GM18520 (cell line): ENCODE measurements around the gene YEATS4.
"Not testable (repeated sequence)": the region's sequence is repeated elsewhere in the genome, so short reads cannot be mapped to it uniquely, and the experiment has no call there.

ENCODE experiments used
- ATAC-seq: cut with Tn5 transposase; IDR thresholded peaks from one replicate; pipeline ENCODE4 v1.9.1; 2021; ENCODE audit not compliant: unreplicated experiment

The YEATS4 gene

DNA sequence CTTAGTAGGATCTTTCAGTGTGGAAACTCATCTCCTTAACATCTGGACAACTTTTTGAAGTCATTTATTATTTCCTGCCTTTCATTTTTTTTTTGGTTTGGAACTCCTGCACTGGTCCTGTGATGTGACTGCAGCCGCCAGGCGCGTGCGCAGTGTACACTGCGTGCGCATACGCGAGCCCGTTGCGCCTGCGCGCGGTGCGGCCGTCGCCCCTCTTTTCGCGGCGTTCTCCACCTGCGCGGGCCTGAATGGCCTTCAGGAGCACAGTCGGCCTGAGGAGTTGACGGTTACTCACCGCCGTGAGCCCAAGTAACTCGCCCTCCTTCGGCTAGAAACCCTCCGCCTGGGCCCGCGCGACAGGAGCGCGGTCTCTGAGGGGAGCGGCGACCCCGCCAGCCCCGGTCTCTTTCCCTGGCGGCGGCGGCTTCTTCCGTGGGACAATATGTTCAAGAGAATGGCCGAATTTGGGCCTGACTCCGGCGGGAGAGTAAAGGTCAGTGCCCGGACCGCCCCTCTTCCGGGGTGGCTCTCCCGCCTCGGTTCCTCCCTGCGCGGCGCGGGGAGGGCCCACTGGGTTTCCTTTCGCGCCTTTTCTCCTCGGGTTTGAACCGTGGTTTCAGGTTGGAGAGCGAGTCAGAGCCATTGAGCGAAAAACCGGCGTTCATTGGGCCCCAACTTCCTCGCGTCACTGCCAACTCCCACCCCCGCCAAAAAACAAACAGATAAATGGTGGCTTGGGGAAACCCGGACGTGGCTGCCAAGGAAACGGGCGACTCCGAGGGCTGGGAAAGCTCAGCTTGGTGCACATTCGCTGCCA is at the start of gene YEATS4:
YEATS4 (plus strand) TSS at position 213 of the 817 bp plus-strand sequence; CDS start at position 443, 230 bp downstream.
- ATAC-seq = peak; percentile 68

DNA sequence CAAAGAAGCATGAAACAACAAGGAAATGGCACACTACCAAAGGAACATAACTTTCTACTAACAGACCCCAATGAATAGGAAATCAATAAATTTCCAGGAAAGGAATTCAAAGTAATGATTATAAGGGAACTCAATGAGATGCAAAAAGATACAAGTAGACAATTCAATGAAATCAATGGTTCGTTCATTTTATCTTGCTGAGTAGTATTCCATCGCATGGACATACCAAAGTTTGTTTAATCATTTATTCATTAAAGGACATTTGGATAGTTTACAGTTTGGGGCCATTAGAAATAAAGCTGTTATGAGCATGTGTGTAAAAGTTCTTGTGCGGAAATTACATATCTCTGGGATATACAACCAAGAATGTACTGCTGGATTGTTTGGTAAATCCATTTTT is 46.3 kb upstream of the YEATS4 start:
- ATAC-seq = no peak

DNA sequence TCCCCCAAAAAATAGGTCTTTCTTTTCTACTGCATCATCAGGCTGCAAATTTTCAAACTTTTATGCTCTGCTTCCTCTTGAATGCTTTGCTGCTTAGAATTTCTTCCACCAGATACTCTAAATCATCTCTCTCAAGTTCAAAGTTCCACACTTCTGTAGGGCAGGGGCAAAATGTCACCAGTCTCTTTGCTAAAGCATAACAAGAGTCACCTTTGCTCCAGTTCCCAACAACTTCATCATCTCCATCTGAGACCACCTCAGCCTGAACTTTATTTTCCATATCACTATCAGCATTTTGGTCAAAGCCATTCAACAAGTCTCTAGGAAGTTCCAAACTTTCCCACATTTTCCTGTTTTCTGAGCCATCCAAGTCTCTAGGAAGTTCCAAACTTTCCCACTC is 42.8 kb upstream of the YEATS4 start:
- not testable (repeated sequence) for ATAC-seq

DNA sequence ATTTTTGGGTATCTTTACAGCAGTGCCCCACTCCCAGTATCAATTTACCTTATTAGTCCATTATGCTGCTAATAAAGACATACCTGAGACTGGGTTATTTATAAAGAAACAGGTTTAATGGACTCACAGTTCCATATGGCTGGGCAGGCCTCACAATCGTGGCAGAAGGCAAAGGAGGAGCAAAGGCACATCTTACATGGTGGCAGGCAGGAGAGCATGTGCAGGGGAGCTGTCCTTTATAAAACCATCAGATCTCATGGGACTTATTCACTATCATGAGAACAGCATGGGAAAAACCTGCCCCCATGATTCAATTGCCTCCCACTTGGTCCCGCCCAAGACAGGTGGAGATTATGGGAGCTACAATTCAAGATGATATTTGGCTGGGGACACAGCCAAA is 42.3 kb upstream of the YEATS4 start:
- ATAC-seq = not testable (repeated sequence)

DNA sequence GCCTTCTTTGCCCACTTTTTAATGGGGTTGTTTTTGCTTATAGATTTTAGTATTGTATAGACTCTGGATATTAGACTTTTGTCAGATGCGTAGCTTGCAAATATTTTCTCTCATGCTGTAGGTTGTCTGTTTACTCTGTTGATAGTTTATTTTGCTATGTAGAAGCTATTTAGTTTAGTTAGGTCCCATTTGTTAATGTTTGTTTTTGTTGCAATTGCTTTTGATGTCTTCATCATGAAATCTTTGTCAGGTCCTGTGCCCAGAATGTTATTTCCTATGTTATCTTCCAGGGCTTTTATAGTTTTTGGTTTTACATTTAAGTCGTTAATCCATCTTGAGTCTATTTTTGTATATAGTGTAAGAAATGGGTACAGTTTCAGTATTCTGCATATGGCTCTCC is 41.3 kb upstream of the YEATS4 start:
- no peak for ATAC-seq

DNA sequence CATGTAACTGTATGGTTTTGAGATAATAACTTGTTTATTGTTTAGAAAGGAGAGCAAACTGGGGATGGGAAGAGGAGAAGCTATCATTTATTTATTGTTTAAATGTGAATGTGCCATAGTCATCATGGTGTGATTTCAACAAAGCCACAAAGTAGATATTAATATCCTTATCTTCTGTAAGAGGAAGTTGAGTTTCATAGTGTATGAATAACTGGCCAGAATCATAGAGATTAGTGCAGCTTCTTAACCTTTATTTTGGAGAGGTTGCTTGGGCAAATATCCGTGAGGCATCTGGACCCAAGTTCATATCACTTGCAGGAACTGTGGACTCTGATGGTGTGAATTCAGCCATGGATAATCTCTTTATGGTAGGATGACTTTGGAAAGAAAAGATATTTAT is 38.2 kb upstream of the YEATS4 start:
- ATAC-seq = no peak

DNA sequence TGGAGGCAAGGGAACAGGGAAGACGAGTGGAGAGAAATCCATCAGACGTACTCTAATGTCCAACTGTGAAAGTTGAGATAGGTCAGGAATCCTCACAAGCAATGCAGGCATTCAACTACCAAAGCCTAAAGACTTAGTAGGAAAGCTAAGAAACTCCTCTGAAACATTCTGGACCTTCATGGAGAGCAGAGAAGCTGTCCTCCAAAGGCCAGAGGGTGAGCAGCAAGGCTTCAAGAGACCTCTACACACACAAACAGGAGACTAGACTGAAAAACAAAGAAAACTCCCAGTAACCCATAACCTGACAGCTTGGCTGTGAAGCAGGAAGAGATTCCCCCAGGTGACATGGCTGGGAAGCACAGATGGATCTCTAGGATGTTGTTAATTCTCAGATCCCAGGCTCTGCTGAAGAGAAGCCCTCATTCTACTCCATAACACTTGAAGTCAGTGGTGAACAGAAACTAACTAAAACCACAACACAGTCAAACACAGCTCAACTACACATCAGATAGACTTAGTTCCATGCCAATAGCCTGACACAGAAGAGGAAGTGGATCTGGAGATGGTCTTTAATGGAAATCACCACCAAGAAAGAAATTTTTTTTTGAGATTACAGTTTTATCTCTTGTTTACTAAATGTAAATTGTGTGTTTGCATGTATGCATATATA is 34.6 kb upstream of the YEATS4 start:
- ATAC-seq = peak; percentile 91

DNA sequence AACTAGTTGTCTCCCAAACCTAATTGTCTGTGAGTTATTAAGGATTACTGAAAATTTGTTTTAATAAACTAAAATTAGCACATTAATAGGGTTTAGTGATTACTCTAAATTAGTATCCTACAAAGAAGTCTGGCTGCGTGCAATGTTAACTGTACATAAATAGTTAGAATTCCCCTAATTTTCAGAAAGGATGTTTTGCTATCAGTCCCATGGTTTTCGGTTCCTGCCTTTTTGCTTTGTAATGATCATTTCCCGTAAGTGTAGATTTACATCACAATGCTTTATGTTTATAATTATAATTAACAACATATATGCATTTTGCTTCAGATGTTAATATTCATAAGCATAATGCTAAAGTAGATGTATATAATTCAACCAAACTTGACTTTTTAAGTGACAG is 31.1 kb upstream of the YEATS4 start:
- no peak for ATAC-seq

DNA sequence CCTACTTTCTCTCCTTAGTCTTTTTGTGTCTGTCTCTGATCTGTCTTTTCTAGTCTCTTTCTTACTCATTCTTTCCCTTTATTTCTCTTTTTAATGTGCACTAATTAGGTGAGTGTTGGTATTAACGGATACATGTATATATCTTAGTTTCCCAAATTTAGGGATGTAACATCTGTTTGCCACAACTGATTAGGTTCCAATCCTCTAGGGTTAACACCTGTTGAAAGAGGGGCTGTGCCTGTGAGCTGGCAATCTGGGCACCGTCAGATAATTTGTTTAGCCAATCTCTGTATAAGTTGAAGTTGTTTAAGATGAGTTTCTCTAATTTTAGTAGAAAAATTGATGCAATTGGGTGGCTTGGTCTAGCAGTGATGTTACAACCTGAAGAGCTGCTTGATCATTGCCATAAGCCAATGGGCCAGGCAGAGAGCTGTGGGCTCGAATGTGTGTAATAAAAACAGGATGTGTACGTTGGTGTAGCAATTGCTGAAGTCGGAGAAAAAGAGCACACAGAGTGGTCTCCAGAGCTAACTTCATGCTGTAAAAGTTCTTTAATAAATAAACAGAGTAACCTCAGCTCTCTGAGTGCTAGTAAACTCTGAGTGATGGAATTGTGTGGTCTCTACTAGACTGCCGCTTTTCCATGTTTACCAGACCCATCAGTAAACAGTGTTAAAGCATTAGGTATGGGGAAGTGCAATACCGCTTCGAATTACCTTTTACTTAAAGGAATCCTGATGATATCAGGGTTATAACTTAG is 29.7 kb upstream of the YEATS4 start:
- ATAC-seq = no peak

DNA sequence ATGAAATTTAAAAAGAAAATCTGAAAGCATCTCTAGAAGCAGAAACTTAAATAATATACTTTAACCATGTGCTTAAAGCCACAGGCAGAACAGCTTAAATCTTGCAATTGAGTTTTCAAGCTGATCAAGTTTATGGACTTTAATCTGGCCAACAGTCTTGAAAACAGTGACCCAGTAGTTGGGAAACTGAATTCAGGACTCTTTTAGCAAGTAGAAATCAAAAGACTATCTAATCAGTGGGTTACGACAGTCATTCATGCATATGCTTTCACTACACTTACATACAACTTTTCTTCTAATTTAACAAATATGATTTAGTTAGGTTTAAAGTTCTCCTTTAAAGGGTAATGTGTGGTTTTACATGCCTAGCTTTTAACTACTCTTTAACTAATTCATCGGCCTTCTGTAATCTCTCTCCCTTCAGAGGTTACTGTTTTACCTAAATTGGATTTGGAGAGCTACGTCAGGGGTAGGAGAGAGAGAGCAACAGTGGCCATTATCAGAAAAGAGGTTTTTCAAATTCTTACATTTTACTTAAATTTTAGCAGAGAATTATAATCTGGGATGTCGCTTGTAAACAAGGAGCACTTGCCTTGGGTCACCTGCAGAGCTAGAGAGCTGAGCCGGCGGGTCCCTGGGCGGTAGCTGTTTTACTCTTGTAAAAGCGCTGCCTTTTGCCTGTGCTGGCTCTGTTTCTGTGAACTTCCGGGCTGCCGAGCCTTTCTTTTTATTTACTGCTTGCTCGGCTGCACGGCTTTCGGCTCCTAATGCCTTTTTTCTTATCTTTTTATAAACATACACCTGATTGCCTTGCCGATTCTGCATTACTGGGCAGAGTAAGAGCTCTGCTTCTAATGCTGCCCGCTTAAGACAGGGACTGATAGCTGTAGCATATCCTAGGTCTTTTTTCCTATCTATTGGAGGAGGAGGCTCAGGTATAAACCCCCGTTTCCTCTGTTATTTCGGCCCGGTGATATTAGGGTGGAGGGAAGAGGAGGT is 28.8 kb upstream of the YEATS4 start:
- peak; percentile 49 for ATAC-seq

DNA sequence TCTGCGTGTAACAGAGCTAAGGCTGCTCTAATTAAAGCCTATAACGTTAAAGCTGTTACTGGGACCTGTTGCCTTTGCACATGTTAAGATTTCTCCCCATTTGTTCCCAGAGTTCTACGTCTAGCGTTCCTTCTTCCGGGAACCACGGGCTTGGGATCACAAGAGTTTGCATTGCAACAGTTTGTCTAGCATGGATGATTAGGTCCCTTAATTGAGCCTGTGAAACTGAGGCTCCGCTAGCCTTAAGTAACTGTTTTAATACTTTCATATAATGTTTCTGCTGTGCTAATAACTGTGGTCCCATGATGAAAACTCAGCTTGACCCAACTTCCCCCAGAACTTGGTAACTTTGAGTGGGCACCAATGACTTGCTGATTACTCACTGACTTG is 28.0 kb upstream of the YEATS4 start:
- no peak for ATAC-seq

DNA sequence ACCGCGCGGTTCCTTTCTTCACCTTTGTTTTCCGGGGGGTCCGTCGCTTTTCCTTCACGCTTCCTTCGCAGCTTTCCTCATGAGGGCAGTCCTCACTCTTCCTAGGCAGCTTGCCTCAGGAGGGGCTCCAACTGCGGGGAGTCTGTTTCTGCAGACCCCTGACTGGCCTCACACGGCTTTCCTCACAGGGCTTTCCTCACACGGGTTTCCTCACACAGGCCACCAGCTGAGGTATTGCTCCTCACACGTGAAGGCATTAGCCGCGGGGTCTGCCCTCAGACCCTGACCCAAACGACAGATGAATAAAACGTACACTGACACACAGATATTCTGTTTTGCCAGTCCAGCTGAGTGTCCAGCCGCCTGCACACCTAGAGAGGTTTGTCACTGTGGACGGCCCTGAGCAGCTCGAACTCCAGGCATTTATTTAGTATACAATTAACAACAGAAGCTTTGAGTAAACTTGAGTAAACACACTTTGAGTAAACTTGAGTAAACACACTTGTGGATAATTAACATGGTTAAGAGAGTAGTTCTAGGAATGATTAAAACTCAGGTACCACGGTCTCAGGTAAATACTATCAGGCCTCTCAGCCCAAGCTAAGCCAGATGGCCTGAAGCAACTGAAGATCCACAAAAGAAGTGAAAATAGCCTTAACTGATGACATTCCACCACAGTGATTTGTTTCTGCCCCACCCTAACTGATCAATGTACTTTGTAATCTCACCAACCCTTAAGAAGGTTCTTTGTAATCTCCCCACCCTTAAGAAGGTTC is 27.4 kb upstream of the YEATS4 start:
- ATAC-seq = no peak

DNA sequence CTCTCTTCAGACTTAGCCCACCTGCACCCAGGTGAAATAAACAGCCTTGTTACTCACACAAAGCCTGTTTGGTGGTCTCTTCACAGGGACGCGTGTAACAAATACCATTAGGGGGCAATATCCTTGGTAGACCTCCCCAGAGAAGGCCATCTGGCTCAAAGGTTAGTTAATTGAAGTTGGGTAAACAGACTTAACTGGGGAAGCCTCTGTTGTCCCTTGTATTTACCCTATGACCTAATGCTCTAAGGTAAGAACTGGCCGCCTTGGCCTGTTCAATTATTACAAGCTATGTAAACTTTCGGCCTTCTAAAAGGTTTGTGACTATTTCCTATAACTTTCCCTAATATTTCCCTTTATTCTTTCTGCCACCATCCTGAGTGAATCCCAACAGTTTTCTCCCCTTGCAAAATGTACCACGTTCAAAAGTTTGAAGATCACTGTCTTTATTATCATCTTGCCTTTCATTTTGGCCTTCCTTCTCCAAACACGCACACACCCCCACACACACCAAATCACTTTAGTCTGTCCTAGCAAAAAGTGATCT is 26.7 kb upstream of the YEATS4 start:
- no peak for ATAC-seq

DNA sequence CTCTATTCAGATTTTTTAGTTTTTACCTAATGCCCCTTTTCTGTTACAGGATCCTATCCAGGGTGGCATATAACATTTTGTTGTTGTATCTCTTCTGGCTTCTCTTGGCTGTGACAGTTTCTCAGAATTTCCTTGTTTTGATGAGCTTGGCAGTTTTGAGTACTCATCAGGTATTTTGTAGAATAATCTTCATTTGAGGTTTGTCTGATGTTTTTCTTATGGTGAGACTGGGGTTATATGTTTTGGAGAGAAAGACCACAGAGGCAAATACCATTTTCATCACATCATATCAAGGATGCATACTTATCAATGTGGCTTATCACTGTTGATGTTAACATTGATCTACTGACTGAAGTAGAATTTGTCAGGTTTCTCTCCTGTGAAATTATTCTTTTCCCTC is 25.4 kb upstream of the YEATS4 start:
- ATAC-seq = no peak

DNA sequence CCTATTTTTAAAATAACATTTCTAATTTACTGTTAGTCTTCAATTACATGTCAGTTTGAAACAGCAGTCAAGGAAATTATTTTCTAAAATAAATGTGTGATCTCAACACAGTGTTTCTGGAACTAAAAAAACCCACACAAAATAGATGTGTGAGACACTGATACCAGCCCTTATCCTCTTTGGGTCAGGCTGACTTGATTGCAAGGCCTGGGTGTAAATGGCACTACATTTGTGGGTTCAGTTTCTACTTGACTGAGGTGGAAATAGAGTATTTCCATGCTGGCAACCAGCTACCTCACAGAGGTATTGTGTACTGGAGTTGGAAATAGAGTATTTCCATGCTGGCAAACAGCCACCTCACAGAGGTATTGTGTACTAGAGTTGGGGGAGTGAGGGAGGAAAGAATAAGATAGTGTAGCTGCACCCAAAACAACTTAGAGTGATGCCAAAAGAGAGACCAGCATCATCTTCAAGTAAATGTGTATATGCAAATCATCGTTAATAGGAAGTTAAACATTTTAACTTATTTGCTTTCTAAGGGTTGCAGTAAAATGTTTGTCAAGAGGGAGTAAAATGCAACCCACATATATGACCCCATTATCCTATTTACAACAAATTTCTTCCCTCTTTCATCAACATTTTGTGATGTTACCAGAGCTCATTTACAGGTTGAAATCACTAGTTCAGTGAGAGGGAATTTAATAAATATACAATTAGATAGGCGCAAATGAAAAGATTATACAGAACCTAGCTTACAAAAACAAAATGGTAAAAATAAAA is 22.0 kb upstream of the YEATS4 start:
- no peak for ATAC-seq

DNA sequence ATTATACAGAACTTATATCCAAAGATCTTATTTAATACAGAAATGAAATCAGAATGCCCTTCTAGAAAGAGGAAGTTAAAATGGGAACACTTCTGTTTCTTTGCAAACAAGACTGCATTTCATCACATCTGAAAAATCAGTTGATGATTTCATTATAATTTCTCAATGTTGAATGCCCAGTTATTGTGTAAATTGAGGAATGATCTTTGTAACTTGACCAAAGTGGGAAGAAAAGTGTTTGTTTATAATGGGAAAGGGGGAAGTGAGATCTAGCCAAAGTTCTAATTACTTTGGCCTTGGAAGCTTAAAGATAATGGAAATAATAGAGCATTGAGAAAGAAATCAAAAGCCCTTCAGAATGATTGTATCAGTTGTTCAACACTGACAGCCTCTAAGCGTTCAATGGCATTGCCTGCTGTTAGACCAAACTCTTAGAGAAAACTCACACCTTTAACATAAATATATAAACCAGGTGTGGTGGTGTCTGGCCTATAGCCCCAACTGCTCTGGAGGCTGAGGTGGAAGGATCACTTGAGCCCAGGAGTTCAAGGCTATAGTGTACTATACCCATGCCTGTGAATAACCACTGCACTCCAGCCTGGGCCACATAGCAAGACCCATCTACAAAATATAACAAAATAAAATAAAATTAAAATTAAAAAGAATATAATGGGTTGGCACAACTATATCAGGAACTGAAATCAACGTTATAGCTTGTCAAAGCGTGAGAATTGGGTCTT is 21.3 kb upstream of the YEATS4 start:
- ATAC-seq = no peak

DNA sequence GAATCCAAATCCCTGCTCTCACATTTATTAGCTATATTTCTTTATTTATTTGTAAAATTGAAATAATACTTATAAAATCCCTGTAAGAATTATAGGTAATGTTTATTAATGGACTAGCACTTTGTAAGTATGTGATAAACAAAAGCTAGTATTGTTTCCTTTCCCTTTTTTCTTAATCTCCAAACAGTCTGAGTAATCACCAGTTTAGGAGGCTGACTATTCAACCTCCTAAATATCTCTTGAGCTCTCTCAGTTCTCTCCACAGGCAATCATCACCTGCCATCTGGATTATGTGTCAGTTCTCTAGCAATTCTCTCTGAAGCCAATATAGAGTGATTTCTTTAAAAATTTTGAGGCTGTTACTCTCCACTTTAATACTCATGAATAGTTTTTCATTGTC is 20.6 kb upstream of the YEATS4 start:
- no peak for ATAC-seq

DNA sequence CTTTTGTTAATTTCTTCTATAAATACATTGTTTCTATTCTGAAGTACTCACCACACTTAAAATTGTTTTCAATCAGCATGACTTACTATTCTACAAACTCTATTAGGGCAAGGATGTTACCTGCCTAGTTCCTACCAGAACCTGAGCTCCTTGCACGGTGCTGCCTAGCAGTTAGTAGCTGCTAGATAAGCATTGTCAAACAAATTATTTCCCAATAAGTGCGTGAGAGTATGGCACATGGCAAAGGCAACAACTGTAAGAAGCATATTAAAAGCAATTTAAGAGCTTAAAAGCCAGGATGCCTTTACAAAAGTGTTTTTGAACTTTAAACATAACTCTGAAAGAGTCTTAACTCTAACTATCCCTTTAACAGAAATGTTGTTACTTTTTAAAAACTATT is 19.5 kb upstream of the YEATS4 start:
- ATAC-seq = no peak
